NCI-H526 treated with DMSO at 0.1 percent for 48 hours (cell line): Measurements from ENCODE around the gene GAGE12C.
"Not testable (repeated sequence)": the region's sequence is repeated elsewhere in the genome, so short reads cannot be mapped to it uniquely, and the experiment has no call there.

Source experiments
- DNase-seq: peaks from one replicate; lab custom pipeline; 2025; lab: John Stamatoyannopoulos, UW

GAGE12C gene

GRCh38 chrX:49531877-49532276 lies at the start of gene GAGE12C:
GAGE12C (plus strand) TSS chrX:49532177; CDS start chrX:49533332, 1,155 bp downstream.
- DNase-seq, result not testable (repeated sequence)

- not testable (repeated sequence) for DNase-seq
These were observed 9.5 kb downstream of the GAGE12C start, which contains the start of gene GAGE12D for GRCh38 chrX:49541433-49541832. GAGE12D (plus strand) TSS chrX:49541733; CDS start chrX:49542888, 1,155 bp downstream.

GRCh38 chrX:49550989-49551388 lies 19.0 kb downstream of the GAGE12C start, which contains the start of gene GAGE12E:
GAGE12E (plus strand) TSS chrX:49551289; CDS start chrX:49552444, 1,155 bp downstream.
- DNase-seq, result not testable (repeated sequence)

GRCh38 chrX:49560542-49560941 lies 28.6 kb downstream of the GAGE12C start, which contains the start of gene GAGE12F:
GAGE12F (plus strand) TSS chrX:49560842; CDS start chrX:49561997, 1,155 bp downstream.
- not testable (repeated sequence) for DNase-seq

GRCh38 chrX:49568728-49569127 lies 36.8 kb downstream of the GAGE12C start:
- DNase-seq, result not testable (repeated sequence)

- not testable (repeated sequence) for DNase-seq
These were observed 37.2 kb downstream of the GAGE12C start for GRCh38 chrX:49569152-49569551.

GRCh38 chrX:49570100-49570499 lies 38.1 kb downstream of the GAGE12C start, which contains the start of gene GAGE12G:
GAGE12G (plus strand) TSS chrX:49570400; CDS start chrX:49571555, 1,155 bp downstream.
- DNase-seq, result not testable (repeated sequence)

- DNase-seq, result not testable (repeated sequence)
These were observed 47.7 kb downstream of the GAGE12C start, which contains the start of gene GAGE12H for GRCh38 chrX:49579649-49580048. GAGE12H (plus strand) TSS chrX:49579949; CDS start chrX:49581104, 1,155 bp downstream.
